SIG-M5 (cell line): ENCODE data around the gene GADD45G.
A peak's percentile ranks its signal among the peaks of the same experiment; 100 is the strongest.

ENCODE experiments used
- DNase-seq: peaks from one replicate; lab custom pipeline; 2025; lab: John Stamatoyannopoulos, UW

The GADD45G gene

DNA sequence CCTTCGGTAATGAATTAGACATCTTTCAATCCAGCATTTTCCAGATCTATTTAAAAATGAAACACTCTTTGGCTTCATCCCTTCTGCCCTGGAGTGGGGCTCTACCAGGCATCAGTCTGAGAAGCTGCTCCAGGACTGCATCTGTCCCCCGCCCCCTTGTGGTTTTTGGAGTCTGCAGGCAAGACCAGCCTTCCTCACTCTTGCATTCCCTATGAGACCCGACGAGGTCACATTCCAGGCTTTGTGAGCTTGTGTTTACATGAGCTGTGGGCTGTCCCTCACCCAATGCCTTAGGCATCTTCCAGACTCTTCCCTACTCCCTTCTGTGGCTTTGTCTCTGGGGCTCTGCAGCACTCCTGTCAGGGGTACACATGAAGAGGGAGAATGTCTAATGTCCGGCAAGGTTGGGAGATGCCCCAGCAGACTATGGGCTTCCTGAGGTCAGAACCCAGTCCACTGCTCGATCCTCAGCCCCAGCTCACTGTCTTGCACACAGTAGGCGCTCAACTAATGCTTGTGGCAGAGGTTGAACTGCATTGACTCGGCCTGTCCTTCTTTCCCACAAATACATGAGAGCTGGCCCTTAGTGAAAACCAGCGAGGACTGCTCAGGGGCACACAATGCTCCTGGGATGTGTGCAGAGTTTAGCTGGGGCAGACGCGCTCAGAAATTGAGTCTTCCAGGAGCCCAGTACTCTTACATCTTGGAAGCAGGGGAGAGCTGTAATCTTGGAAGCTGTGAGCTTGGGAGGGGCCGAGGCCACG, 11.7 kb upstream of the GADD45G start:
- no peak for DNase-seq

DNA sequence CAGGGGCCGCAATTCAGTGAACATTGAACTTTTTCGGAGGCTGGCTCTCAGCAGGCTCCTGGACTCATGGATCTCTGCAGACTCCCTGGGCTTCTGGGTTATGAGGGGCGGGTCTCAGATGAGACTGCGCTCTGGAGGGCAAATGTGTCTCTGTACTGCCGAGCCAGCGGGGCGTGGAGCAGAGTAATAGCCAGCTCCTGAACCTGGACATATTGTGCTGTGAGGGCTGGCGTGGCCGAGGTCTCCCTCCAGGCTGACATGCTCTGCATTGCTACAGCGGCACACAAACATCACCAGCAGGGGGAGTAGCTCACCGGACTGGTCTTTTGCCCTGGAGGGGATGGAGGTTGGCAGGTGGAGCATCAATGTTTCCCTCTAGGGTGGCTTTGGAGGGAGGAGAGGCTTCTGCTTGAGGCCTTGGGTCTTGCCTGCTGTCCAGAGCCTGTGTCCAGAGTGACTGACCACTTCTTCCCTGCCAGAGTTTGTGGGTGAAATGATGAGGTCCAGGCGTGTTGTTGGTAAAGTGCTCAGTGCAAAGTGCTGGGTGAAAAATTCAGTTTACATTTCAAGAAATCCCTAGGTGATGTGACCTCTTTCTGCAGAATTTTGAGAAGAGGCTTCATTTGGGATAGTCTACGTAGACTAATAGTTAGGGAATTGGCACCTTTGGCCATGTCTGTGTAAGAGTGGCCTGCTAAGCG, 10.9 kb upstream of the GADD45G start:
- no peak for DNase-seq

- DNase-seq = no peak
Observed at GRCh38 chr9:89594811-89595550, 9.8 kb upstream of the GADD45G start.

DNA sequence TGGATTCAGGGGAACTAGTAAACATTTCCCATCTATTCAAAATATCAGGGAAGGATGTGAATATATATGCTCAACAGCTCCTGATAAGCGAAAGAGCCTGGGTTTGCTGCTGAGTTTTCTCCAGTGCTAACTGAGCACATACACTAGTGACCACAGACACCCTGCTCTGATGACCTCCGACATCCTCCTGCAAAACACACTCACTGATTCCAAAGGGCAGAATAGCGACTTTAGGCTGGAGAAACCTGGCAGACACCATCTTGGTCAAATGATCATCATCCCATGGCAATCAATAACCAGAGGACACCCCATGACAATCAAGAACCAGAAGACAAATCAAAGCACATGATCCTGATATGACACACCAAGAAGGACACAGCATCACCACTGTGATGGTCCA, 9.2 kb upstream of the GADD45G start:
- DNase-seq = no peak

DNA sequence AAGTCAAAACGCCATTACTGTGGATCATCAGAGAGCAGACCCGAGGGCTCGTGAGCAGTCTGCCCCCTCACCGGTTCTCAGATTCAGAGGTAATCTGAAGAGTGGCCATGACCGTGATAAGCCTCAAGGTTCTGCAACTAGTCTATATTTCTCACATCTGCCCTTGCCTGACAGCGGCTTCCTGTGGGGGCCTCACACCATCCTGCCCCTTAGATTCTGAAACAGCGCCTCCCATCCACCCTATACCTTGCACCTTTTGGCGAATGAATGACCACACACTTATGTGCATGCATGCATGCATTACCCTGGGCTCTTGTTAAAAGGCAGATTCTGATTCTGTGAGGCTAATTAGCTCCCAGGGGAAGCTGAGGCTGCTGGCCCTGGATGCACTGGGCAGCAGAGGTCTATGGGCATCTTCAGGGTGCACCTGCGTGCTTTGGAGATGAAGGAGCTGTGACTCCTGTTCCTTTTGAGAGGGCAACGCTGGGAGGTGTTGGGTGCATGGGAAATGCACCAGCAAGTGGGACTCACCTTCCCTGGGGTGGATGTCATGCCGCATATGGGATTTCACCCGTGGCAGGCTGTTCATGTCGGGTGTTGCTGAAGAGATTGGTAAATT, 7.8 kb upstream of the GADD45G start:
- no peak for DNase-seq

DNA sequence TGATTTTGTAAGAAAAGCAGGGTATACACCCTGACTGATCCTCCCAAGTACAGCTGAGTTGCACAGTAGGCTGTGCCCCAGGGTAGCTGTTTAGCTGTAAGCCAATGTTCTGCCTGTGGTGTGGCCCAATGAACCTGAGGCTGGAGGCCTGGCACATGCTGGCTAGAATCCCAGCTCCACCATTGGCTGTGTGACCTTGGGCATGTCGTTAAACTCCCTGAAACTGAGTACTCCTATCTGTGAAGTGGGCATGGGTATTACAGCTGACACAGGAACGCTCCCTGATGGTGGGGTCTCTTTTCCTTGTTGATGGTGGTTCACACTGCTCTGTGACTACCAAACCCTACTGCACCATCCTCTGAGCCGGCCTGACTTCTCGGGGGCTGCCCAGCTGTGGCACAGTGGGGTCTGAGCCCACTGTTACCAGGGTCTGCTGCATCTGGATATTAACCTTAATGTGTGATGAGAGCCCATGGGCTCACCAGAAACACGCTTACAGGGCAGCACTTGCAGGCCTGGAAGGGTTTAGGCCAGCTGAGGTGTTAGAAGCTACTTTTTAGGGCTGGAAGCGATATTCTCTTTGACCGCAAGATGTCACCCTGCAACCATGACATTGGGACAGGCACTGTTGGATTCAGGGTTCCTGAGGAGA, 7.0 kb upstream of the GADD45G start:
- DNase-seq = no peak

DNA sequence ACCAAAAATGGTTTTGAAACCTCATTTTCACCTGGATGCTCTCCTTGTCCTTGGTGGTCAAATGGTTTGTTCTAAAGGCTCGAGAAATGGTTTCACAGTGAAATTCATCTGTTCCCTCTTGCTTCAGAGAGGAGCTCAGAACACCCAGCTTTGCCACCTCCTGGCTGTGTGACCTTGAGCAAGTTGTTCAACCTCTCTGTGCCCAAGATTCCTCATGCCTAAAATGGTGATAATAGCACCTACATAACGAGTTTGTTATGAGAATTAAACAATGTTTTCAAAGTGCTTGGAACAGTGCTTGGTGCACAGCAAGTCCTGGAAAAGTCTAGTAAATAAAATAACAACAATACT, 6.5 kb upstream of the GADD45G start:
- DNase-seq = no peak

DNA sequence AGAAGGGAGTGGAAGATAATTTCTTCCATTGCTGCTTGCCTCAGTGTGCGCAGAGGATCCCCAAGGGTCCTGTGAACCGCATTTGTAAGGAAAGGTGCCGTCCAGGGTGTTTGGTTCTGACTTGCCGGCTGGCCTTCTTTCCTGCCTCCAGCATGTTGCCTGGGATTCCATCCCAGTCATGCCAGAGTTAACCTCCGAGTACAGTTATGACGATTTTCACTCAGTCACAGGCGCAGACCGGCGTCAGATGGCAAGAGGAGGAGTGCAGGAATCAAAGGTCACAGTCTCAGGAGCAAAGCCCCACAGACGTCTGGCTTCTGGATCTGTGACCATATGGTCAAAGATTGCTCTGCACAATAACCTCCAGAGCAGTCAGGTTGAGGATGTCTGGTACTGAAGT, 5.9 kb upstream of the GADD45G start:
- DNase-seq = no peak

DNA sequence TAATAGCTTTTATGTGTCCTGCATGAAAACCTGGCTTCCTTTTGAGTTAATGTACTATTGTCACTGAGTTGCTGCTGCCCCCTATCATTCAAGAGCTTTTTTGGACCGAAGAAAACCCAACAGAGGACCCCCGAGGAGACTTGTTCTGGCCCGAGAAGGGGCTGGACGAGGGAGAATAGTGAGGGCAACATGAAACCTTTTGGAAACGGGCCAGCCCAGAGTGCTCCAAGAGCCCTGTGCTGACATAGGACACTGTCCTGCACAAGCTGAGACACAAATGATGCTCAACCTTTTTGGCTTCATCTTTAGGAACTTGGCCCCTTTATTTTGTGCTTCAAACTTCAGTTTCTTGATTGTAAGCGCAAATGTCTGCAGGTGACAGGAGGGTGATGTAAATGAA, 4.0 kb upstream of the GADD45G start:
- no peak for DNase-seq

DNA sequence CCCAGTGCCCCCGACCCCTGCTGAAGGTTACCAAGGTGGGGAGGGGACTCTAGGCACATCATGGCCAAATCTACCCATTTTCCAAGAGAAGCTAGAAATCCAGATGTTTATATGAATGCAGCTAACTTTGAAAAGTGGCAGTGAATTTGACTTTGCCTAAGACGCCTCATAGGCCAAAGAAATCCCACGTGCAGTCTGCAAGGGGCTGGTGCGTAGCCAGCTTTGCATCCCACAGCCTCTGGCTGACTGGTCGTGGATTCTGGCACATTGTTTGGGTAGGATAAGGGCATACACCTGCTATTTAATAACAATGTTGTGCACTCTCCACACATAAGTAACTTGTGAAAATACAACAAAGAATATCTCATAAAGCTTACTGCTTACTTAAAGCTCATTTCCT, 3.5 kb upstream of the GADD45G start:
- DNase-seq = no peak

GRCh38 chr9:89601856-89602562, 2.8 kb upstream of the GADD45G start:
- no peak for DNase-seq

GRCh38 chr9:89602978-89603766, 1.6 kb upstream of the GADD45G start:
- DNase-seq = peak; percentile 33

GRCh38 chr9:89603767-89604665, 796 bp upstream of the GADD45G start:
- DNase-seq = no peak

GRCh38 chr9:89605465-89606048, 745 bp downstream of the GADD45G start:
- no peak for DNase-seq

- DNase-seq = no peak
Observed at GRCh38 chr9:89606049-89606623, 1.3 kb downstream of the GADD45G start.

GRCh38 chr9:89606624-89607311, 2.0 kb downstream of the GADD45G start:
- no peak for DNase-seq

GRCh38 chr9:89608641-89609335, 4.0 kb downstream of the GADD45G start:
- DNase-seq = no peak
